Measurements from ENCODE around the gene KLHDC7B. TPM values are rescaled to one million over a fixed set of nuclear protein-coding genes. Genes with fewer than 3 reads are reported as not detected.

The KLHDC7B gene
- total and polyA plus RNA-seq, 2 of the 13 experiments (the other 11 are each of a cell fraction or from before 2014, with no cell fraction given) = 0.11 TPM; not detected in 1

GRCh38 chr22:50599816-50600455 is 54.2 kb downstream of the KLHDC7B start (continued):
- TF ChIP-seq, protein P1, sequence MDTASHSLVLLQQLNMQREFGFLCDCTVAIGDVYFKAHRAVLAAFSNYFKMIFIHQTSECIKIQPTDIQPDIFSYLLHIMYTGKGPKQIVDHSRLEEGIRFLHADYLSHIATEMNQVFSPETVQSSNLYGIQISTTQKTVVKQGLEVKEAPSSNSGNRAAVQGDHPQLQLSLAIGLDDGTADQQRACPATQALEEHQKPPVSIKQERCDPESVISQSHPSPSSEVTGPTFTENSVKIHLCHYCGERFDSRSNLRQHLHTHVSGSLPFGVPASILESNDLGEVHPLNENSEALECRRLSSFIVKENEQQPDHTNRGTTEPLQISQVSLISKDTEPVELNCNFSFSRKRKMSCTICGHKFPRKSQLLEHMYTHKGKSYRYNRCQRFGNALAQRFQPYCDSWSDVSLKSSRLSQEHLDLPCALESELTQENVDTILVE (CRISPR knock-in tag; IDR thresholded peaks at IDR 0.05) = peak; percentile 99
- TF ChIP-seq ZBTB2 (CRISPR knock-in tag; IDR thresholded peaks at IDR 0.05; ENCODE audit: low read depth) (peak; percentile 93), NFIB (CRISPR knock-in tag; IDR thresholded peaks at IDR 0.05; ENCODE audit: borderline replicate concordance) (peak; percentile 89; the same call in 1 of the 2 replicates), ZNF614 (CRISPR knock-in tag; IDR thresholded peaks at IDR 0.05; ENCODE audit: borderline replicate concordance) (peak; percentile 91; the same call in 1 of the 2 replicates), ZNF766 (CRISPR knock-in tag; IDR thresholded peaks at IDR 0.05; ENCODE audit: borderline replicate concordance) (peak; percentile 99), CENPBD1 (CRISPR knock-in tag; IDR thresholded peaks at IDR 0.05; ENCODE audit: borderline replicate concordance, low read depth) (no peak; the same call in 1 of the 2 replicates), ZNF382 (CRISPR knock-in tag; IDR thresholded peaks at IDR 0.05; ENCODE audit: borderline replicate concordance) (no peak), HOXA7 (CRISPR knock-in tag; IDR thresholded peaks at IDR 0.05) (peak; percentile 98), ZKSCAN8 (CRISPR knock-in tag; IDR thresholded peaks at IDR 0.05; ENCODE audit: borderline replicate concordance) (peak; percentile 76; the same call in 1 of the 2 replicates), ZBTB4 (CRISPR knock-in tag; IDR thresholded peaks at IDR 0.05; ENCODE audit: borderline replicate concordance) (peak; percentile 91; the same call in 1 of the 2 replicates), CHD4 (IDR thresholded peaks at IDR 0.05; ENCODE audit: borderline replicate concordance, low read length) (no peak), TFDP1 (CRISPR knock-in tag; IDR thresholded peaks at IDR 0.05; ENCODE audit: borderline replicate concordance) (peak; percentile 58; the same call in 1 of the 2 replicates), ZNF558 (CRISPR knock-in tag; IDR thresholded peaks at IDR 0.05; ENCODE audit: borderline replicate concordance) (peak; percentile 98; the same call in 1 of the 2 replicates), HOXA3 (CRISPR knock-in tag; IDR thresholded peaks at IDR 0.05) (peak; percentile 93), KLF9 (CRISPR knock-in tag; IDR thresholded peaks at IDR 0.05; ENCODE audit: low read depth) (peak; percentile 79; the same call in 1 of the 2 replicates), PCBP1 (IDR thresholded peaks at IDR 0.05; ENCODE audit: borderline replicate concordance, low read depth, low read length) (no peak), ZFP82 (CRISPR knock-in tag; IDR thresholded peaks at IDR 0.05; ENCODE audit: borderline replicate concordance) (peak; percentile 96; the same call in 1 of the 2 replicates)
- TF ChIP-seq, protein P2, sequence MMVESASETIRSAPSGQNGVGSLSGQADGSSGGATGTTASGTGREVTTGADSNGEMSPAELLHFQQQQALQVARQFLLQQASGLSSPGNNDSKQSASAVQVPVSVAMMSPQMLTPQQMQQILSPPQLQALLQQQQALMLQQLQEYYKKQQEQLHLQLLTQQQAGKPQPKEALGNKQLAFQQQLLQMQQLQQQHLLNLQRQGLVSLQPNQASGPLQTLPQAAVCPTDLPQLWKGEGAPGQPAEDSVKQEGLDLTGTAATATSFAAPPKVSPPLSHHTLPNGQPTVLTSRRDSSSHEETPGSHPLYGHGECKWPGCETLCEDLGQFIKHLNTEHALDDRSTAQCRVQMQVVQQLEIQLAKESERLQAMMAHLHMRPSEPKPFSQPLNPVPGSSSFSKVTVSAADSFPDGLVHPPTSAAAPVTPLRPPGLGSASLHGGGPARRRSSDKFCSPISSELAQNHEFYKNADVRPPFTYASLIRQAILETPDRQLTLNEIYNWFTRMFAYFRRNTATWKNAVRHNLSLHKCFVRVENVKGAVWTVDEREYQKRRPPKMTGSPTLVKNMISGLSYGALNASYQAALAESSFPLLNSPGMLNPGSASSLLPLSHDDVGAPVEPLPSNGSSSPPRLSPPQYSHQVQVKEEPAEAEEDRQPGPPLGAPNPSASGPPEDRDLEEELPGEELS (CRISPR knock-in tag; IDR thresholded peaks at IDR 0.05) = peak; percentile 76
